Immature natural killer cell (primary cell): ENCODE results near the gene HTT. TPM values are rescaled to one million over a fixed set of nuclear protein-coding genes. Genes with fewer than 3 reads are reported as not detected.
A peak's percentile ranks its signal among the peaks of the same experiment; 100 is the strongest.
"Not testable (repeated sequence)": the region's sequence is repeated elsewhere in the genome, so short reads cannot be mapped to it uniquely, and the experiment has no call there.

ENCODE experiments used
- DNase-seq, 3 donors: peaks; one replicate each; pipeline ENCODE4 v3.0.0; 2022; ENCODE audit warnings: mixed read lengths in 1 of 3
- H3K27ac Mint-ChIP-seq, 6 donors: one replicate each; pipeline ENCODE4 v1.8.0; 2020; ENCODE audit warnings: mixed read lengths in 6 of 6, mild to moderate bottlenecking in 5 of 6, inconsistent platforms in 4 of 6, moderate library complexity in 3 of 6
- H3K27me3 Mint-ChIP-seq, 3 donors: one replicate each; pipeline ENCODE4 v1.8.0; 2020 to 2021; ENCODE audit warnings: low read depth in 3 of 3, mild to moderate bottlenecking in 3 of 3, mixed read lengths in 3 of 3, moderate library complexity in 3 of 3, inconsistent platforms in 1 of 3
- H3K36me3 Mint-ChIP-seq, 3 donors: one replicate each; pipeline ENCODE4 v1.8.0; 2020; ENCODE audit warnings: mixed read lengths in 3 of 3, inconsistent platforms in 2 of 3, mild to moderate bottlenecking in 2 of 3
- H3K4me1 Mint-ChIP-seq, 2 donors: one replicate each; pipeline ENCODE4 v1.8.0; 2020; ENCODE audit warnings: inconsistent platforms in 2 of 2, mild to moderate bottlenecking in 2 of 2, mixed read lengths in 2 of 2, moderate library complexity in 1 of 2
- H3K4me3 Mint-ChIP-seq, 5 donors: one replicate each; pipeline ENCODE4 v1.8.0; 2020; ENCODE audit warnings: mild to moderate bottlenecking in 5 of 5, mixed read lengths in 5 of 5, inconsistent platforms in 3 of 5, moderate library complexity in 3 of 5
- H3K9me3 Mint-ChIP-seq, 6 donors: one replicate each; pipeline ENCODE4 v1.8.0; 2020; ENCODE audit warnings: mild to moderate bottlenecking in 6 of 6, mixed read lengths in 6 of 6, inconsistent platforms in 4 of 6, moderate library complexity in 3 of 6
- polyA plus RNA-seq, 3 donors: library from polyadenylated mRNA; unstranded; fragments of 300-500 nt; fragmentation: Illumina TruSeq; gene quantifications; one replicate each; pipeline ENCODE4 v1.2.3, GENCODE V29; 2021

Gene HTT
- polyA plus RNA-seq, 3 donors from 2014 or later = 5.3 to 16.9 (median 6.2) TPM

DNA sequence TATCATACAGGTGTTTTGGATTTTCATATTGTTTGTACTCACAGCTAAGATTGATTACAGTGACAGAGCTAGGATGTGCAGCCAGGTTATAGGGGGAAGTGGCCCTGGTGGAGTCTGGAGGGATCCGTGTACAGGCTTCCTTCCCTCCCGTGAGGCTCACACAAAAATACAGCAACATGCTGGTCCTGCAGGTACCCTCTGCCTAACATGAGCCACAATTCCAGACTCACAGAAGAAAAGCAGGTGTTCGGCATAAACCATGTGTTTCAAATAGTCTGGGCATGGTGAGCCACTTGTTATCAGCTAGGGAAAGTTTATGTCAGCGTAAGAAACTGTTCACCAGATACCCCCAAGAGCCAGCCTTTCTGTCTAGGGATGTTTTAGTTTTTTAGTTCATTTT, 82.9 kb downstream of the HTT start:
- no peak overlapping the region for H3K4me3 Mint-ChIP-seq
- peak overlapping the region in 2 of 6 donors; percentile 15 to 80 for H3K27ac Mint-ChIP-seq
- no peak for DNase-seq
- H3K4me1 Mint-ChIP-seq = peaks cover 7 to 12% of the 10 kb centered on the region in 2 donors
- peaks cover 42 to 75% (median 50%) of the 10 kb centered on the region in 3 donors for H3K36me3 Mint-ChIP-seq
- peaks cover 0 to 5% (median 0%) of the 10 kb centered on the region in 6 donors for H3K9me3 Mint-ChIP-seq
- no peaks in the 10 kb centered on the region for H3K27me3 Mint-ChIP-seq

DNA sequence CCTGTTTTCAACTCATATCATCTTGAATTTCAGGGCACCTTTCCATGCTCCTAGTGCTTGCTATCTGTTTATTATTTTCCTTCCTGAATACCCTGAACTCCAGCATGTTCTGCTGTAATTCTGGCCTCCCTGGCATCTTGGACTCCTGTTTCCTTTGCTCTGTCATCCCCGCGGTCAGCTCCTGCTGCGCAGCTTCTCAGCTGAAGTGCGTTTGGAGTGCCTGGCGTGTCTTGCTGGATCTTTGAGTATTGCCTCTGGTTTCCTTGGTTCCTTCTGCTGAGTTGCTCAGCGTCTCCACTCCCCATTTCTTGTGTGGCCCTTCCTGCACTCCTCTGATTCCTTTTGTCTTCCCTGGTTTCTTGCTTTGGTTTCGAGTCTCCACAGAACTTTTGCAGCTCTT, 84.4 kb downstream of the HTT start:
- peaks cover 51 to 77% (median 59%) of the 10 kb centered on the region in 3 donors for H3K36me3 Mint-ChIP-seq
- H3K4me1 Mint-ChIP-seq = peaks cover 10 to 15% of the 10 kb centered on the region in 2 donors
- no peaks in the 10 kb centered on the region for H3K27me3 Mint-ChIP-seq
- DNase-seq = no peak
- H3K9me3 Mint-ChIP-seq = peaks cover 0 to 14% (median 0%) of the 10 kb centered on the region in 6 donors
- peak overlapping the region in 4 of 6 donors; percentile 45 to 68 (median 52) for H3K27ac Mint-ChIP-seq
- no peak overlapping the region for H3K4me3 Mint-ChIP-seq

DNA sequence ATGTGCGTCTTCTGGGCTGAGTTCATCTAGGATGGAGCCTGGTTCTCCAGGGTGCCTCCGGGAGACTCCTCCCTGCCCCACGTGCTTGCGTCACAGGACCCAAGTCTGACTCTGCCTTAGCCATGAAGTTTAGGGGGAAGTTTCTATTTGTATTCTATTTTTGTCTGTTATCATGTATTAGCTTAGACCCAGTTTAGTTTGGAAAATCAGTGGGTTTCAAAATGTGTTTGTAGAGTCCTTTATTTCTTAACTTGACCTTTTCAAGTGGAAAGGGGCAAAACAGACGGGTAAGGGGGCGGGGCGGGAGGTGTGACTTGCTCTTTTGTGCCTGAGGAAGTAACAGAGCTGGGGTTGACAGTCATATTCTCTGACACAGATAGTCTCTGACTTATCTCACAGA, 86.0 kb downstream of the HTT start:
- peaks cover 53 to 81% (median 64%) of the 10 kb centered on the region in 3 donors for H3K36me3 Mint-ChIP-seq

DNA sequence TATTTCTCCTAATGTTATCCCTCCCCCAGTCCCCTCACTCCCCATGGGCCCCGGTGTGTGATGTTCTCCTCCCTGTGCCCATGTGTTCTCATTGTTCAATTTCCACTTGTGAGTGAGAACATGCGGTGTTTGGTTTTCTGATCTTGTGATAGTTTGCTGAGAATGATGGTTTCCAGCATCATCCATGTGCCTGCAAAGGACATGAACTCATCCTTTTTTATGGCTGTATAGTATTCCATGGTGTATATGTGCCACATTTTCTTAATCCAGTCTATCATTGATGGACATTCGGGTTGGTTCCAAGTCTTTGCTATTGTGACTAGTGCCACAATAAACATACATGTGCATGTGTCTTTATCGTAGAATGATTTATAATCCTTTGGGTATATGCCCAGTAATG, 86.6 kb downstream of the HTT start:
- not testable (repeated sequence) for H3K27me3 Mint-ChIP-seq, H3K27ac Mint-ChIP-seq
- peaks cover 57 to 85% (median 69%) of the 10 kb centered on the region in 3 donors for H3K36me3 Mint-ChIP-seq

More for the DNA sequence above, 86.0 kb downstream of the HTT start:
- DNase-seq = no peak
- no peaks in the 10 kb centered on the region for H3K27me3 Mint-ChIP-seq
- peaks cover 0 to 17% (median 1%) of the 10 kb centered on the region in 6 donors for H3K9me3 Mint-ChIP-seq
- no peak overlapping the region for H3K4me3 Mint-ChIP-seq
- H3K4me1 Mint-ChIP-seq = peaks cover 19 to 24% of the 10 kb centered on the region in 2 donors
- H3K27ac Mint-ChIP-seq = peak overlapping the region in 3 of 6 donors; percentile 2 to 74 (median 14)

DNA sequence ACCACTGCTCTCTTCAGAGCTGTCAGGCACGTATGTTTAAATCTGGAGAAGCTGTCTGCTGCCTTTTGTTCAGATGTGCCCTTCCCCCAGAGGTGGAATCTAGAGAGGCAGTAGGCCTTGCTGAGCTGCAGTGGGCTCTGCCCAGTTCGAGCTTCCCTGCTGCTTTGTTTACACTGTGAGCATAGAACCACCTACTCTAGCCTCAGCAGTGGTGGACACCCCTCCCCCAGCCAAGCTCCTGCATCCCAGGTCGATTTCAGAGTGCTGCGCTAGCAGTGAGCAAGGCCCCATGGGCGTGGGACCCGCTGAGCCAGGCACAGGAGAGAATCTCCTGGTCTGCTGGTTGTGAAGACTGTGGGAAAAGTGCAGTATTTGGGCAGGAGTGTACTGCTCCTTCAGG, 92.0 kb downstream of the HTT start:
- H3K4me3 Mint-ChIP-seq, H3K27ac Mint-ChIP-seq: not testable (repeated sequence)
- peaks cover 14 to 46% of the 10 kb centered on the region in 2 donors for H3K4me1 Mint-ChIP-seq

More for the DNA sequence above, 86.6 kb downstream of the HTT start:
- not testable (repeated sequence) for DNase-seq, H3K4me3 Mint-ChIP-seq
- Mint-ChIP-seq H3K9me3 (peaks cover 0 to 17% (median 1%) of the 10 kb centered on the region in 6 donors), H3K4me1 (peaks cover 19 to 26% of the 10 kb centered on the region in 2 donors)

DNA sequence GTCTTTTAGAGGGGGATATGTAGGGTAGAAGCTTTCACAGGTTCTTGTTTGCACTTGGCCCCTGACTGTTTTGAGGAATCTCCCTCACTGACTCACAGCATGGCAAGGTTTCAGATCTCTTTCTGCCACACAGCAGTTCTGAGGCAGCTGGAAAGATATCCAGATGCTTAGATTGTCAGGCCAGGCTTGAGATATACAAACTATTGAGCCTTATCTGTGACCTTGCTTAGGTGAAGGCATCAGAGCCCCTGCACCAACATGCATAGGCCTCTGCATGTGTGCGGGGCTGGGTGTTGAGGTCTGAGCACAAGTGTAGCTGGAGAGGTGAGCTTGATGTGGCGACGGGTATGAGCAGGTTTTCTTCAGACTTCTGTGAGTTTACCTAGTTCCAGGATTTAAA, 93.5 kb downstream of the HTT start:
- Mint-ChIP-seq H3K27ac (peak overlapping the region in 2 of 6 donors; percentile 19 to 60), H3K4me3 (no peak overlapping the region), H3K9me3 (peaks cover 0 to 6% (median 1%) of the 10 kb centered on the region in 6 donors), H3K36me3 (peaks cover 45 to 74% (median 60%) of the 10 kb centered on the region in 3 donors), H3K27me3 (no peaks in the 10 kb centered on the region), H3K4me1 (peaks cover 14 to 50% of the 10 kb centered on the region in 2 donors)
- no peak for DNase-seq

More for the DNA sequence above, 92.0 kb downstream of the HTT start:
- DNase-seq, H3K27me3 Mint-ChIP-seq: not testable (repeated sequence)
- H3K36me3 Mint-ChIP-seq = peaks cover 55 to 80% (median 68%) of the 10 kb centered on the region in 3 donors
- H3K9me3 Mint-ChIP-seq = peaks cover 0 to 17% (median 1%) of the 10 kb centered on the region in 6 donors

DNA sequence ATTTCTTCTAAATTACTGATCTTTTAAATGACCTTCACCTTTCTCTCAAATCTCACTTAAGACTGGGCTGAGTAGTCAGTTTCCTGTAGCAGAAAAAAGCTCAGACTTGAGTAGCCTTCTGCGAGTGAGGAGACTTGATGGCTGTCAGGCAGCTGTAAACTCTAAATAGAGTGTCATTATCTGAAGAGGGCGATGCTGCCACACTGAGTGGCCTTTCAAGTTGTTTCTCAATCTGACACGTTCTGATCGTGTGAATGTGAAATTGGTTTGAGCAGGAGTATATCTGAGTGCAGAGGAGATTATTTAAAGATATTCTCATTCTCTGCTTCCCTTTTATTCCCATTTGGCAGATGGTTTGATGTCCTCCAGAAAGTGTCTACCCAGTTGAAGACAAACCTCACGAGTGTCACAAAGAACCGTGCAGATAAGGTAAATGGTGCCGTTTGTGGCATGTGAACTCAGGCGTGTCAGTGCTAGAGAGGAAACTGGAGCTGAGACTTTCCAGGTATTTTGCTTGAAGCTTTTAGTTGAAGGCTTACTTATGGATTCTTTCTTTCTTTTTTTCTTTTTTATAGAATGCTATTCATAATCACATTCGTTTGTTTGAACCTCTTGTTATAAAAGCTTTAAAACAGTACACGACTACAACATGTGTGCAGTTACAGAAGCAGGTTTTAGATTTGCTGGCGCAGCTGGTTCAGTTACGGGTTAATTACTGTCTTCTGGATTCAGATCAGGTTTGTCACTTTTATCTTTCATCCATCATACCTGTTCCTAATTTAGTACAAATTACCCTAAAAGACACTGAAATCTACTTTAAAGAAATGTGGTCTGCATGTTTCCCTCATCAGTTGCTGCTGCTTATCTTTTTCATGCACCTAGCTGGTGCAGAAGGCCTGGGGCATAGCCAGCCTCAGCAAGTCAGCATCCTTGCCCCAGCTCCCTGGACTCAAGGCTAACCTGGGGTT, 100.2 kb downstream of the HTT start:
- peak overlapping the region; percentile 86 to 95 (median 91) for H3K27ac Mint-ChIP-seq
- peaks cover 65 to 76% of the 10 kb centered on the region in 2 donors for H3K4me1 Mint-ChIP-seq
- peak; percentile 50 to 64 (median 61) for DNase-seq
- H3K27me3 Mint-ChIP-seq = peaks cover 0 to 7% (median 0%) of the 10 kb centered on the region in 3 donors
- H3K9me3 Mint-ChIP-seq = no peaks in the 10 kb centered on the region
- H3K36me3 Mint-ChIP-seq = peaks cover 34 to 66% (median 43%) of the 10 kb centered on the region in 3 donors
- peak overlapping the region; percentile 70 to 83 (median 78) for H3K4me3 Mint-ChIP-seq

DNA sequence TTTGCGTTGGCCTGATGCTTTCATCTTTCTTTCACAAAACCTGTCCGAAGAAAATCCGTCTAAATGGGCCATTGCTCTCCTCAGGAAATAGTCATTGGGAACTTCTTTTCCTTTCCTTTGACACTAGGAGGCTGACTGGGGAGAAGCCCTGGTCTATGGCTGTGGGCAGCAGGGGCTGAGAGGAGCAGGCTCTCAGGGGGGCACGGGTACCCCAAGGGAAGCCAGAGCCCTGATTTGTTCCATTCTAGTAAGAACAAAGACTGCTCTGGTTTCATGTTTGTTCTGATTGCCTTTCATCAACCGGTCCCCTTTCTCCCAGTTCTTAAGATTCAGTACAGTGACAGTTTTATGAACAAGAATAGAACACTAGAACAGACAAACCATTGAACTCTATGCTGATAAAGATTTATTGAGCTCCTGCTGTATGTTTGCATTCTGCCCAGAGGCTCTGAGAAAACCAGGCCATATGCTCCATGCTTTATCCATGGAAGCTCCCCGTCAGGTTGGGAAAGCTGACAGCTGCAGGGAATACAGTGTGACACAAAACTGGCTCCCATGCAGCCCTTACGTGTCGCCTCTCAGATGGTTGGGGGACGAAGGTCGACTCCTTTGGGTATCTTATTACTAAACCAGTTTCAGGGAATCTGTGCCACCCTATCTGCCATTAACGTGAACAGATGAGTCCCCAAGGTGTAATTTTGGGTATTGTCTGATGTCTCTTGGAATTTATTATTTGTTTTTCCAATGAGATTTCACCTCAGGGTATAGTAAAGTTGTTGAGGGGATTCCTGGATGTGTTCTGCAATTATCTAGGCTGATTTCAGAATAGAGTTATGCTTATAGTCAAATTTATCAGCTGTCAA, 102.1 kb downstream of the HTT start:
- Mint-ChIP-seq H3K27me3 (peaks cover 0 to 7% (median 0%) of the 10 kb centered on the region in 3 donors), H3K4me1 (peaks cover 85 to 87% of the 10 kb centered on the region in 2 donors), H3K36me3 (peaks cover 36 to 66% (median 40%) of the 10 kb centered on the region in 3 donors), H3K9me3 (no peaks in the 10 kb centered on the region), H3K4me3 (peak overlapping the region; percentile 29 to 83 (median 73)), H3K27ac (peak overlapping the region; percentile 76 to 94 (median 88))
- DNase-seq = no peak

DNA sequence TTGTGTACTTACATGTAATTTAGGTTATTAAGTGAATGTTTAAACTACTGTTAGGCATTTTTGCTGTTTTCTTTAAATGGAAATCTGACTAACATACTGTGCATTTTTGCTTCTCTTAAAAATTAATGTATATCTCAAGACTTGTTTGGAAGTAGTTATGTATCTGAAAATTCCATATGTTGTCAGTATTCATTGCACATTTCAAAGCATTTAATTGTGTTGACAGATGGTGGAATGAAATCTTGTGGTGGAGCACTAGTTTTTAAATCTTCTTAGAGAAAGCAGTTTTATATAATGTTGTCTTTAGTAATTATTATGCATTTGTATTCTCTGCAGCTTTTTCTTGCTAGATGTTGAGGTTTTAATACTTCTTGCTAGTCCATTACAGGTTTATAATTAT, 102.9 kb downstream of the HTT start:
- Mint-ChIP-seq H3K4me3 (peak overlapping the region in 2 of 5 donors; percentile 27 to 33), H3K27me3 (peaks cover 0 to 8% (median 0%) of the 10 kb centered on the region in 3 donors), H3K4me1 (peaks cover 90 to 91% of the 10 kb centered on the region in 2 donors), H3K27ac (peak overlapping the region in 2 of 6 donors; percentile 16 to 76), H3K9me3 (no peaks in the 10 kb centered on the region), H3K36me3 (peaks cover 37 to 70% (median 45%) of the 10 kb centered on the region in 3 donors)
- no peak for DNase-seq

DNA sequence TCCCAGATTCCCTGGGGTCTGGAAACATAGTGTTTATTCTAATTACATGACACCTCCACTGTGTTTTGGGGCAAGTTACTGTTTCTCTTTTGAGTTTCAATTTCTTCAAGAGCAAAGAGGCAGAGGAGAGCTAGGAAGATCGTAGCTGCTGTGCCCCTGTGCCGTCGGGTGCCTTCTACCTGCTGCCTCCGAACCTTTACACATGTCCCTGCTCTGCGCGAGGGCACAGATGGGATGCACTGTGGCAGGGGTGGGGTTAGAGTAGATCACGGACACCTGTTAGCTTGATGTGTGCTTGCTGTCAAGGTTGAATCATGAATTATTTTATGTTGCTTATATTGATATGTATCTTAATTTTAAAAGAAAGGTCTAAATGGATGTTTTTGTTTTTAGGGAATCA, 103.4 kb downstream of the HTT start:
- DNase-seq = no peak
- no peak overlapping the region for H3K4me3 Mint-ChIP-seq
- peaks cover 0 to 8% (median 0%) of the 10 kb centered on the region in 3 donors for H3K27me3 Mint-ChIP-seq
- H3K9me3 Mint-ChIP-seq = no peaks in the 10 kb centered on the region
- H3K27ac Mint-ChIP-seq = peak overlapping the region in 3 of 6 donors; percentile 22 to 80 (median 40)
- peaks cover 86 to 89% of the 10 kb centered on the region in 2 donors for H3K4me1 Mint-ChIP-seq
- peaks cover 32 to 70% (median 43%) of the 10 kb centered on the region in 3 donors for H3K36me3 Mint-ChIP-seq

DNA sequence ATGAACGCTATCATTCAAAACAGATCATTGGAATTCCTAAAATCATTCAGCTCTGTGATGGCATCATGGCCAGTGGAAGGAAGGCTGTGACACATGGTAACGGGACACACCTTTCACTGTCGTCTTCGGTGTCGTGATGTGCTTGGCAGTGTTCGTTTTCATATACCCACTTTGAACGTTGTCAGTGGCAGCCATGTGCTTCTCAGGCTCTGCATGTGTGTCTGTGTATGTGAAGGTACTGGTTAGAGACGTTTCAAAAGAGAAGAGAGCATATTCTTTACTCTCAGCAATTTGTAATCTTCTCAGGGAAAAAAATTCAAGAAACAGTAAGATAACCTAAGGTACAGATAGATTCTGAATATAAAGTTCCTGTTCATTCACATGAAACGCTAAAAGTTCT, 103.9 kb downstream of the HTT start:
- no peak for DNase-seq
- peaks cover 30 to 69% (median 44%) of the 10 kb centered on the region in 3 donors for H3K36me3 Mint-ChIP-seq
- H3K27ac Mint-ChIP-seq = peak overlapping the region in 4 of 6 donors; percentile 22 to 80 (median 54)
- peaks cover 0 to 8% (median 0%) of the 10 kb centered on the region in 3 donors for H3K27me3 Mint-ChIP-seq
- no peak overlapping the region for H3K4me3 Mint-ChIP-seq
- no peaks in the 10 kb centered on the region for H3K9me3 Mint-ChIP-seq
- H3K4me1 Mint-ChIP-seq = peaks cover 83 to 84% of the 10 kb centered on the region in 2 donors

DNA sequence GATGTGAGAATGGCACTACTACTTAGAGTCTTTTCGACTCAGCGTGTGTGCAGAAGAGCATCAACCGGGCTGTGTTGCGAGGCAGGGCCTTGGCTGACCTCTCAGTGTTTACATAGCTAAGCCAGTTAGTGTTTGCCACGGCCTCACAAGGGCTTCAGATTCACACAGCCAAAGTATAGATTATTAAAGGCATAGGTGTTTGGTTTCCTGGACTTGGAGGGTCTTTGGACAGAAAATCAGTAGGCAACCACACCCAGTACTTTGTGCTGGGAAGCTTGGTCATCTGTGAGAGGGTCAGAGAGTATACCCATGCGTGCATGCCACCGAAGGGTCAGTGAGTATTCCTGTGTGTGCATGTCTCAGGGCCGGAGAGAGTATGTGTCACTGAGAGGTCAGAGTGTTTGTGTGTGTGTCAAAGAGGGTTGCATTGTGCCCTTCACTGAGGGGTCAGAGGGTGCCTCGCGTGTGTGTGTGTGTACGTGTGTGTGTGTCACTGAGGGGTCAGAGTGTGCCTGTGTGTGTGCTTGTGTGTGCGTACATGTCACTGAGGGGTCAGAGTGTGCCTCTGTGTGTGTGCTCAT, 104.7 kb downstream of the HTT start:
- H3K36me3 Mint-ChIP-seq = peaks cover 39 to 77% (median 52%) of the 10 kb centered on the region in 3 donors
- DNase-seq = no peak
- H3K9me3 Mint-ChIP-seq = no peaks in the 10 kb centered on the region
- H3K4me3 Mint-ChIP-seq = peak overlapping the region in 2 of 5 donors; percentile 3
- peak overlapping the region; percentile 14 to 86 (median 72) for H3K27ac Mint-ChIP-seq
- H3K27me3 Mint-ChIP-seq = peaks cover 0 to 8% (median 0%) of the 10 kb centered on the region in 3 donors
- peaks cover 82 to 87% of the 10 kb centered on the region in 2 donors for H3K4me1 Mint-ChIP-seq
